Central memory CD8-positive, alpha-beta T cell (primary cell): Measurements from ENCODE around the gene PAX6.

ENCODE experiments used
- ATAC-seq: fragments of 150-1000 bp; cut with Tn5 transposase; replicated peaks from 2 replicates; pipeline ENCODE4 v1.10.0; 2022; ENCODE audit warnings: mild to moderate bottlenecking, moderate FRiP score, moderate number of reproducible peaks; ENCODE audit not compliant: poor library complexity, severe bottlenecking; ENCODE audit errors: extremely low read depth
- DNase-seq, 2 donors: peaks; one replicate each; pipeline ENCODE4 v3.0.0; 2021; ENCODE audit warnings: low spot score in 2 of 2
- H3K27ac Mint-ChIP-seq: one replicate; pipeline ENCODE4 v1.8.0; 2022; ENCODE audit warnings: low read depth, mild to moderate bottlenecking, moderate library complexity, mixed read lengths
- H3K27me3 Mint-ChIP-seq: one replicate; pipeline ENCODE4 v1.8.0; 2022; ENCODE audit warnings: mixed read lengths
- H3K36me3 Mint-ChIP-seq: one replicate; pipeline ENCODE4 v1.8.0; 2022; ENCODE audit warnings: mild to moderate bottlenecking, moderate library complexity, mixed read lengths; ENCODE audit not compliant: insufficient read depth
- H3K4me1 Mint-ChIP-seq: one replicate; pipeline ENCODE4 v1.8.0; 2022; ENCODE audit warnings: mixed read lengths
- H3K4me3 Mint-ChIP-seq: one replicate; pipeline ENCODE4 v1.8.0; 2022; ENCODE audit warnings: mild to moderate bottlenecking, moderate library complexity, mixed read lengths
- H3K9me3 Mint-ChIP-seq: one replicate; pipeline ENCODE4 v1.8.0; 2022; ENCODE audit warnings: mixed read lengths

The PAX6 gene

GRCh38 chr11:31826536-31827438 is 15.7 kb upstream of the PAX6 start:
- Mint-ChIP-seq H3K4me1 (peaks cover 9% of the 10 kb centered on the region), H3K36me3 (peaks cover 8% of the 10 kb centered on the region), H3K4me3 (no peak overlapping the region), H3K9me3 (no peaks in the 10 kb centered on the region), H3K27ac (no peak overlapping the region), H3K27me3 (peaks cover 85% of the 10 kb centered on the region)
- DNase-seq = no peak
- ATAC-seq = no peak

GRCh38 chr11:31825838-31826484 is 14.8 kb upstream of the PAX6 start:
- peaks cover 93% of the 10 kb centered on the region for H3K27me3 Mint-ChIP-seq
- ATAC-seq (no peak), DNase-seq (no peak)
- H3K36me3 Mint-ChIP-seq = peaks cover 8% of the 10 kb centered on the region
- H3K27ac Mint-ChIP-seq = no peak overlapping the region
- H3K4me3 Mint-ChIP-seq = no peak overlapping the region
- H3K4me1 Mint-ChIP-seq = peaks cover 9% of the 10 kb centered on the region
- H3K9me3 Mint-ChIP-seq = no peaks in the 10 kb centered on the region

- Mint-ChIP-seq H3K27ac (no peak overlapping the region), H3K27me3 (peaks cover 100% of the 10 kb centered on the region)
Measured at GRCh38 chr11:31824879-31825837, 14.0 kb upstream of the PAX6 start.

GRCh38 chr11:31824332-31824878 is 13.3 kb upstream of the PAX6 start:
- Mint-ChIP-seq H3K36me3 (peaks cover 8% of the 10 kb centered on the region), H3K27me3 (peaks cover 100% of the 10 kb centered on the region), H3K27ac (no peak overlapping the region), H3K4me3 (no peak overlapping the region), H3K4me1 (peaks cover 9% of the 10 kb centered on the region), H3K9me3 (no peaks in the 10 kb centered on the region)
- no peak for ATAC-seq
- no peak for DNase-seq

More at GRCh38 chr11:31824879-31825837, 14.0 kb upstream of the PAX6 start:
- ATAC-seq = no peak
- Mint-ChIP-seq H3K36me3 (peaks cover 8% of the 10 kb centered on the region), H3K9me3 (no peaks in the 10 kb centered on the region), H3K4me3 (no peak overlapping the region), H3K4me1 (peaks cover 9% of the 10 kb centered on the region)
- DNase-seq = no peak

GRCh38 chr11:31823644-31824331 is 12.7 kb upstream of the PAX6 start:
- ATAC-seq (no peak), DNase-seq (no peak)
- H3K36me3 Mint-ChIP-seq = peaks cover 8% of the 10 kb centered on the region
- no peaks in the 10 kb centered on the region for H3K9me3 Mint-ChIP-seq
- H3K4me3 Mint-ChIP-seq = no peak overlapping the region
- H3K27ac Mint-ChIP-seq = no peak overlapping the region
- peaks cover 100% of the 10 kb centered on the region for H3K27me3 Mint-ChIP-seq
- peaks cover 9% of the 10 kb centered on the region for H3K4me1 Mint-ChIP-seq

GRCh38 chr11:31822927-31823643 is 12.0 kb upstream of the PAX6 start:
- Mint-ChIP-seq H3K27ac (no peak overlapping the region), H3K36me3 (peaks cover 8% of the 10 kb centered on the region), H3K4me3 (no peak overlapping the region), H3K27me3 (peaks cover 100% of the 10 kb centered on the region), H3K4me1 (peaks cover 9% of the 10 kb centered on the region), H3K9me3 (no peaks in the 10 kb centered on the region)
- DNase-seq = no peak
- ATAC-seq = no peak

GRCh38 chr11:31822175-31822926 is 11.2 kb upstream of the PAX6 start:
- Mint-ChIP-seq H3K27ac (no peak overlapping the region), H3K27me3 (peaks cover 96% of the 10 kb centered on the region), H3K4me3 (no peak overlapping the region), H3K9me3 (no peaks in the 10 kb centered on the region), H3K4me1 (peaks cover 3% of the 10 kb centered on the region), H3K36me3 (peaks cover 6% of the 10 kb centered on the region)
- no peak for ATAC-seq
- no peak for DNase-seq

- Mint-ChIP-seq H3K4me3 (no peak overlapping the region), H3K27me3 (peaks cover 90% of the 10 kb centered on the region), H3K36me3 (peaks cover 6% of the 10 kb centered on the region), H3K27ac (peak overlapping the region; percentile 36), H3K4me1 (no peaks in the 10 kb centered on the region), H3K9me3 (no peaks in the 10 kb centered on the region)
- no peak for ATAC-seq
- no peak for DNase-seq
Measured at GRCh38 chr11:31821766-31822165, 10.6 kb upstream of the PAX6 start.

- Mint-ChIP-seq H3K4me1 (peaks cover 2% of the 10 kb centered on the region), H3K4me3 (no peak overlapping the region), H3K9me3 (no peaks in the 10 kb centered on the region), H3K27me3 (peaks cover 89% of the 10 kb centered on the region), H3K27ac (peak overlapping the region; percentile 36), H3K36me3 (peaks cover 6% of the 10 kb centered on the region)
- ATAC-seq (no peak), DNase-seq (no peak)
Measured at GRCh38 chr11:31821235-31821764, 10.2 kb upstream of the PAX6 start.

GRCh38 chr11:31820438-31820818 is 9.3 kb upstream of the PAX6 start:
- no peak overlapping the region for H3K4me3 Mint-ChIP-seq
- ATAC-seq = no peak
- H3K9me3 Mint-ChIP-seq = no peaks in the 10 kb centered on the region
- peaks cover 89% of the 10 kb centered on the region for H3K27me3 Mint-ChIP-seq
- H3K4me1 Mint-ChIP-seq = peaks cover 5% of the 10 kb centered on the region
- DNase-seq = no peak
- H3K27ac Mint-ChIP-seq = no peak overlapping the region
- H3K36me3 Mint-ChIP-seq = peaks cover 9% of the 10 kb centered on the region
